ENCODE data around the gene SYPL2.

DNA sequence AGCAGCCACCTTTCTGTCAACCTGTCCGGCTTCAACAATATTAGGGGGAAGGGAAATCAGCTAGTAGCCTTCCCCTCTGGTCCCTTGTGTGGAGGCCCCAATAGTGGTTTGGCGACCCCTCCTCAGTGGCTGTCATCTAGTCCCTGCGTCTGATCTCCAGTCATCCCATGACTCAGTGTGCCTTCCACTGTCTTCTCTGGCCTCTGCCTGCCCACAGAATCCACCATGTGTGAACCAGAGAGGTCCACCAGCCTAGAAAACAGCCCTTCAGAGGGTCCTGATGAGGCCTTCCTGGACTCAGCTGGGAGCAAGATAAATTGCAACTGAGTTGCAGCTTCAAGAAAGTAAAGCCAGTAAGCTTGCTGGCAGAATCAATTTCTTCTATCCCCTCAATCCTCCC, 13.6 kb downstream of the SYPL2 start:
- TF ChIP-seq, protein P1, sequence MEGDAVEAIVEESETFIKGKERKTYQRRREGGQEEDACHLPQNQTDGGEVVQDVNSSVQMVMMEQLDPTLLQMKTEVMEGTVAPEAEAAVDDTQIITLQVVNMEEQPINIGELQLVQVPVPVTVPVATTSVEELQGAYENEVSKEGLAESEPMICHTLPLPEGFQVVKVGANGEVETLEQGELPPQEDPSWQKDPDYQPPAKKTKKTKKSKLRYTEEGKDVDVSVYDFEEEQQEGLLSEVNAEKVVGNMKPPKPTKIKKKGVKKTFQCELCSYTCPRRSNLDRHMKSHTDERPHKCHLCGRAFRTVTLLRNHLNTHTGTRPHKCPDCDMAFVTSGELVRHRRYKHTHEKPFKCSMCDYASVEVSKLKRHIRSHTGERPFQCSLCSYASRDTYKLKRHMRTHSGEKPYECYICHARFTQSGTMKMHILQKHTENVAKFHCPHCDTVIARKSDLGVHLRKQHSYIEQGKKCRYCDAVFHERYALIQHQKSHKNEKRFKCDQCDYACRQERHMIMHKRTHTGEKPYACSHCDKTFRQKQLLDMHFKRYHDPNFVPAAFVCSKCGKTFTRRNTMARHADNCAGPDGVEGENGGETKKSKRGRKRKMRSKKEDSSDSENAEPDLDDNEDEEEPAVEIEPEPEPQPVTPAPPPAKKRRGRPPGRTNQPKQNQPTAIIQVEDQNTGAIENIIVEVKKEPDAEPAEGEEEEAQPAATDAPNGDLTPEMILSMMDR (IDR thresholded peaks at IDR 0.05) = no peak
- no peak for TF ChIP-seq POLR2A (IDR thresholded peaks at IDR 0.05)

All from heart left ventricle (tissue), 13 donors.